Inferior parietal cortex (tissue), 1 donor: ENCODE results near the gene BCL6.

Experiments
- DNase-seq: peaks from one replicate; pipeline ENCODE4 v3.0.0-alpha.2; 2016; ENCODE audit errors: extremely low spot score

The BCL6 gene

DNA sequence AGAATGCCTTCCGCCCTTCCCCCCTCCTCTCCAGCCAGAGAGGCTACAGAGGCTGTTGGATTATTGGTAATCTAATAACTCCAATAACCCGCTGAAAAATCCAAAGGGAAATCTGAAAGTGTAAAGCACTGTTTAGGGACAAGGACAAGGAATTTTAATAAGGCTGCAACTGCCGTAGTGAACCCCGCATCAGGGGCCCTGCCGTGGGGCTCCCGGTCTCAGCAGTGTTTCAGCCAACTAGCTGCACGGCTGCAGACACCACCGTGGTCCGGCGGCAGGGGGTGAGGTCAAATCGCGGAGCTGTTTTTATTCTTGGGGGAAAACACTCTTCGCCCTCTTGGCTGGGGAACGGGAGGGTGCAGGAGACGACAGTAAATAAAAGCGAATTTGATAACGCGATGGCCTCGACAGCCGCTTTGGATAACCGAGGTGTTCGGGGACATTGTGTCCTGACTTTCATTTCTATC lies 6.1 kb downstream of the BCL6 start:
- no peak for DNase-seq

DNA sequence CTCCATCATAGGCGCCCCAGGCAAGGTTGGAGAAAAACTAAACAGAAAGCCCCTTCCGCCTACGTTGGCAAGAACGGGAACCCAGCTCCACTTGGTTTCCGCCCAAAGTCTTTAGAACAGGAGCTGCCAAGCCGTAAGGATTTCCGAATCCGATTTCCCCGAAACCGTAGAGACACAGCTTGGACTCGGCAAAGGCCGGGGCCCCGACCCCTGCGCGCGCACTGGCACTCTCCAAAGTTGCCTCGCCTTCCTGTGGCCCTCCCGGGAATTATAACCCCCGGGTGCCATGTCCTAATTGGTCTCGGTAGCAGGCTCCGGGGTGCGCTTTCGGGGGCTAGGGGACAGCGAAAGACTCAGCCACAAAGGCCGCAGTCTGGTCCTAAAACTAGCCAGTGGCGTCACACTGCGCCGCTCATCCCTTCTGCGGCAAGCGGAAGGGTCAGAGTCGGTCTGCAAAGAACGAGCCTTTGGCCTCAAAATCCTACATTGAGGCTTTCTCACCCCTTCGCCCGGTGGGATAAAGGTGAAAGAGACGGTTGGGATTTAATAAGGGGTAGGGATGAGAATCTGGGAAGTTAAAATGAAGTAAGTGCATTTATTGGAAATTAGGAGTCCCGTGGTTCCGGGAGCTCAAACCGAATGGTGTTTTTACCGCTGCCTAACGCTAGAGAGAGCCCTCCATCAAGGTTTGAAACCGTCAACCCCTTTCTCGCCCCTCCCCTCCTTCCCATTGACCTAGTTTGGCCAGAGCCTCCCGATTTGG lies 6.8 kb downstream of the BCL6 start:
- DNase-seq, result peak; percentile 90

DNA sequence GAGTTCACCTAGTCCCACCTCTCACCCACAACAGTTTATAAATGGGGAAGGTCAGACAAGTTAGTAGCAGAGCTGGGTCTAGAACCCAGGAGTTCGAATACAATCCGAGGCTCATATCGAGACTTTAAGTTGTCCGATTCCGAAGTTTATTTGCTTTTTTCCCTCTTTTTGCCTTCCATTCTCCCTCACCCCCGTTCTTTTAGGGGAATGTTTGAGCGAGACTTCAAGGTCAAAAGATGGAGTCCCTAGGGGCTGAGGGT lies 7.3 kb downstream of the BCL6 start:
- DNase-seq, result peak; percentile 38

DNA sequence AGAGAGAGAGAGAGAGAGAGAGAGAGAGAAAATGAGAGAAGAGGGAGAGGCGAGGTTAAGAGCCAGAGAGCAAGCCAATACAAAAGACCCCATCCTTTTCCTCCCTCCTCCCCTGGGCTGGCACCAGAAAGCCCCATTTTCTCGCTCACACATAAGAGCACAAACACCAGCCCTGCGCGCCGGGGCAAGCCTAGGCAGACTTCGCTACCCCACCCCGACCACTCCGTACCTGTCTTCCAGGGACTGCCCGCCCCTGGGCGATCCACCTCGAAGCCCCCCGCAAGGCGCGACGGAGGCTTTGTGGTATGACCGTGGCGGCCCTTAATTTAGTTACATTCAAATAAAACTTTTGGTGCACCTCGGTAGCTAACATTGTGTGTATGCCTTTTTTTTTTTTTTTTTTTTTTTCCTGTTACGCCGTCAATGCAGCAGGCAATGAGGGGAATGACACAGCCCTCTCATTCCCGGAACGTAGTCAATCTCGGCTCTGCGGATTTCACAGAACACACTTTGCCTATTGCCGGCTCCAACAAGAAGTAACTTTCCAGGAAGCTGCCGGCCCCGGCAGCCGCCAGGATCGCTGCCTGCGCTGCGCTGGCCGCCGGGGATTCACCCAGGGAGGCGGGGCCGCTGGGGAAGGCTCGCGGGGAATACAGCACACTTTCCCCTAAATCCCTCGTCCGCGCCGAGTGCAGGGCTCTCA lies 7.7 kb downstream of the BCL6 start:
- peak; percentile 18 for DNase-seq

DNA sequence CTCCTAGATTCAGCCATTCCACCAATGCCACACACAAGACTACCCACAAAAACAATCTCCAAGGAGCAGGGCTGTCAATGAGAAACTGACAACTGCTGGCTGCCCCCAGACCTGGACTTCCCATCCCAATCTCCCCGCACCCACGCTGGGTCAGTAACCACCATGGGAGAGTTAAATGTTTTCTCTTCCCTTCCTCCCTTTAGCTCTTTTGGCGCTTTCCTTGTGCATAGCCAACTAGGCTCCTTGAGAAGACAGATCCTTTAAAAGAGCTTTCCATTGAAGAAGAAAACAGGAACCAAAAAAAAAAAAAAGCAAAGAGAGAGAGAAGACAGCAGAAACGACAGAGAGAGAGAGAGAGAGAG lies 8.3 kb downstream of the BCL6 start:
- DNase-seq, result no peak

DNA sequence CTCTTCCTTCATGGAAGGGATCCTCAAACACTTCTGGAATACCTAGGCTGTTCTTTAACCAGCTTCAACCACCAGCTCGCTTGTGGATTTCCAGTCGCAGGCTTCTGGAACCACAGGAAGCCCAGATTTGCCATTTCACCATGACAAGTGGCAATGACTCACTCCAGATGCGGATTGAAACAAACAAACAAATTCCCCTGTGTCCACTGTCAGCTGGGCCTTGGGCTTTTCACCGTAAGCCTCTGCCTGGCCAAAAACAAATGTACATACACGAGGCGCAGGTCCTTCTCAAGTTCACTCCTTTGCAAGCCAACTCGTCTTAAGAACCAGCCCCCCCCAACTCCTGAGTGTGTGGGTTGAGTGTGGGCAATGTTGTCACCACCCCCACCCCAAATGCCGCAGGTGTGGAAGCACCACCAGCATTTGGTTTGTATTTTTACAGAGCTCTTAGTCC lies 8.8 kb downstream of the BCL6 start:
- peak; percentile 20 for DNase-seq

DNA sequence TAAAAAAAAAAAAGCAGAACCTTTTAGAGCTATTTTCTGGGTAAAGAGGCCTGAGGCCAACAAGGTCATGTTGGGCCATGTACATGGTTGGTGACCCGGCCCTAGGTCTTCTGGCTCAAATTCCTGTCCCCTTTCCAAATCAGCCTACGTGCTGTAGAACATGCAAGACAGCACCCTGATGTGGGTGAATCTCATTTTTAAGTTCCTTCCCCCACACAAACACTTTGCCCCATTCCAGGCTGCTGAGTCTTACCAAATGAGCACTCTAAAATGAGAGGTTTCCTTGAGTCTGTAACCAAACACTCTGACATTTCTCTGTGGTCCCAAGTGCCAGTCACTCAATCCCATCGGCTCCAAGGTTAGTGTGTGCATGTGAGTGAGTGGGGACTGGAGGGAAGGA lies 9.4 kb downstream of the BCL6 start:
- no peak for DNase-seq

DNA sequence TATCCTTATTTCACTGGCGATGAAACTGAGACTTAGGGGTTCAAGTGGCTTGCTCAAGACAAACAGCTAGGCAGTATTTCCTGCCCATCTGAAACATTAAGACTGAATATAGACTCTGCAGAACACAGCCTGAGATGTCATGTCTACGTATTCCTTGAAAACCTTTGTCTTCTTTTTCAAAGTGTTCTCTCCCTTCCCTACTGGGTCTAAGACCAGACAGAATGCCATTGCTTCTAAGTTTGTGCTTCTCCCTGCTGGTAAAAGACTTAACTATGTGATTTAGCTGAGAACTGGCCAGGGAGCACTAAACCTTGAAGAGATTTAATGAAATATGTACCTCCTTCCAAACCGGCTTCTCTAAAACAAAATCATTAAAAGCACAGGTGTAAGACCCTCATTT lies 9.9 kb downstream of the BCL6 start:
- no peak for DNase-seq

DNA sequence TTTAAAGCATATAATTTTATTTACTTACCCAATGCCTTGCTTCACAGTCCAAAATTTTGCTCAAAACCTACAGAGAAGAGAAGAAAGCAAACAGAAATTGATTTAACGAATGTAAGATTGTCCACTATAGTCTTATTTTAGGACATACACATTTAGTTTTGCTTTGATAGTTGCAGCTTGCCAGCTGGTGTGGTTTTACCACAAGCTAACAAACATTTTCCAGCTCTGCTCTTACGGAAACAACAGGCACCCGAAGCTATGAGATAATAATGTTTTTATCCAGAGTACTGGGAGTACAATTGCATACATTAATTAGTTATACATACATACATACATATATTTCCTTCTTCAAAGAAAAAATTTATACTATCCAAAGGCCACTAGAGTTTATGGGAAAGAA lies 10.4 kb downstream of the BCL6 start:
- no peak for DNase-seq

DNA sequence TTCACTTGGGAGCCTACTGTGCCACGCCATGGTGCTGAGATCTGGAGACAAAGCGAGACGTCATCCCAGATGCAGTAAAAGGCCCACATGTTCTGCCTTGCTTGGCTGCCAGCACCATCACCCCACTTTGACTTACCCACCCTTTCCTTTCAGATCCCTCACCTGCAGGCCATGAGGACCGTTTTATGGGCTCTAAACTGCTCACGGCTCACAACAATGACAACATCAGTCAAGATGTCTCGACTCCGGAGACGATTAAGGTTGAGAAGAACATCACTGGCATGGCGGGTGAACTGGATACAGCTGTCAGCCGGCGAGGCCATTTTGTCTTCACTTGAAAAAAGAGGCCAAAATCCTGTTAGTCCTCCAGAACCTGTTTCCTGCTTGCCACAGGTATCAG lies 11.9 kb downstream of the BCL6 start:
- no peak for DNase-seq

DNA sequence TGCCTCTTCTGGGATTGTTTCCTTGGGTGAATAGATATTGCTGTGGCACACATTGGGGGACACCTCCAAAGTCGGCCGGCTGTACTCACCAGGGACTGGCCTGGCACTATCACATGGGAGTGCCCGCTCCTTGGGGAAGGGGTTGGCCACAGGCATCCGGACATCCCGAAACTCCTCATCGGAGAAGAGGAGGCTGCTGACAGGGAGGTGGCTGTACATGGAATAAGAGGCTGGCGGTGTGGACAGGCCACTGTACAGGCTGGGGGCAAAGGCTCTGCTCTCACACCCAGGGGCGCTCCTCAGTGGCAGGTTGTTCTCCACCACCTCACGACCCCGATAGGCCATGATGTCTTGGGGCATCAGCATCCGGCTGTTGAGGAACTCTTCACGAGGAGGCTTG lies 15.7 kb downstream of the BCL6 start:
- no peak for DNase-seq

DNA sequence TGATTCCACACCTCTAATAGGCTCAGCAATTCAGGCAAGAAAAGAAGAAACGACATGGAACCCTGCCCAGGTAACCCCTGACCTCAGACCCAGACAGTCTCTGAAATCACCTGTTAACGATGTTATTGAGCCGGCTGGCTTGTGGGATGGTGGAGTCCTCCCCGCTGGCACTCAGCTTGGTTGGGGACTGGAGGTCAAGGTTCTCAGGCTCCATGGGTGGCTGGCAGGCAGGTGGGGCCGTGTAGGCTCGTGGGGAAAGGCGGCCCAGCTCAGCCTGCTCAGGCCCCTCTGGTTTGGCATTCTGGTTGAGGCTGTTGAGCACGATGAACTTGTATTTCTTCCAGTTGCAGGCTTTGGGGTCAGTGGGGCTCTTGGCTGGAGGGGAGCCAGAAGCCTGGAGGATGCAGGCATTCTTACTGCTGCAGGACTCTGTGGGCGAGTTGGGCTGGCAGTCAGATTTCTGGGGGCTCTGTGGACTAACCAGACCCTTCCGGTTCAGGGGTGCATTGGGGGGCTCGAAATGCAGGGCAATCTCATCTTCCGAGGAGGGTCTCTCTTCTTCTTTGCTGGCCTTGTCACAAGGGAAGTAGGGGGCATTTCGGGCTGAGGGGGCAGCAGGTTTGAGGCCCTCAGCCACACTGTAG lies 16.2 kb downstream of the BCL6 start:
- no peak for DNase-seq

DNA sequence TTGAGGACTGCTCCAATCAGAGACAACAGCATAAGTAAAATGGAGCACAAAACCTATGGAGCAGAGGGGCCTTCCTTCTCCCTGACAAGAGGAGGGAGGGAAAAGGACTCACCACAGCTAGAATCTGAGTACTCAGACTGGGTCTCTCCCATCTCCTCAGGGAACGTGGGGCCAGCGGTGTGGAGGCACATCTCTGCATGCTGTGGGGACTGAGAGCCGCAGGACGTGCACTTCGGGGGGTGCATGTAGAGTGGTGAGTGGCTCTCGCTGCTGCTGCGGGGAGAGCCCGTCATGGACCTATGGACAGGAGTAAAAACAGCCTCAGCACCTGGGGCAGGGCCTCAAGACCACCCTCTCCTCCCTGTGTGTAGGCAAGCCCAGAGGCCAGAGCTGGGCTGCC lies 17.0 kb downstream of the BCL6 start:
- no peak for DNase-seq

DNA sequence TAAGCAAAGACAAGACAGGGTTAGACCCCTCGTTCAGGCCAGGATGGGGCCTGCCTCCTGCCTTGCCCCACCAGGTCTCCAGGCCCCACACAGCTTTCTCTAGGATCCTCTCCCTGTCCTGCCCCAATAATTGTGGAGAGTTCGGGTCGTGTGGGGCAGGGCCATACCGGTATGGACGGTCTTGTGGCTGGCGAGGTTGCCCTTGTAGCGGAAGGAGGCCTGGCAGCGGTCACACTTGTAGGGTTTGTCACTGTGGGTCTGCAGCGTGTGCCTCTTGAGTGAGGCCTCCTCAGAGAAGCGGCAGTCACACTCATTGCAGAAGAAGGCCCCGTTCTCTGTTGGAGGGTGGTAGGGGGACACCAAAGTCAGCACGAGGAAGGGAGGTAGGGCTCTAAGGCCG lies 18.7 kb downstream of the BCL6 start:
- DNase-seq, result no peak

DNA sequence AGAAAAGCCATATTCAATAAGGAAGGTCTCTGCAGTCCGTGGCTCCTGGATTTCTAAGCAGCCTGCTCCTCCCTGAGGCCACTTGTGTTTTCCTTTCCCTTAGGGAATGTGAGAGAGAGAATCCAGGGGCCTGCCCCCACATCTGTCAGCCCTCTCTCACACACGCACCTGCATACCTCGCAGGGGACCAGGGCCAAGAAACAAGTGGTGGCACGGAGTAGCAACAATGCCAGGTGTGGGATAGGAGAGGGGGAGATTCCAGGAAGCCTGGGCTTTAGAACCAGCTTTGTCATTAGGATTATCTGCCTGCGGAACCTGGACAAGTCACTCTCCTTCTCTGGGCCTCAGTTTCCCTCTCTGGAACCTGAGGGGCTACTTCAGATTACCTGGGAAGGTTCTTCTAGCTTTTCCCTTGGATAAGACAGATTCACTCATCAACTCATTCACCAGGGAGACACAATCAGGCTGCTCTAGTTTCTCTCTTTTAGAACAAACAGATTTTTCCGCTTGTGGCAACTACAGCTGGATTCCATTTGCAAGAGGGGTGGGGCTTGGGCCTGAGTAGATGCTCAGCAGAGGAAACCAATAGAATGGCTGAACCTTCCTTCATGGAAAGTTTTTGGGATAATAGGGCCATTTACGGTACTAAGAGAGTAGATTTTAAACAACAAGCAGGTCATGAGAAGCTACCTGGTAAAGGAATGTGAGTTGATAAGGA lies 19.5 kb downstream of the BCL6 start:
- no peak for DNase-seq

DNA sequence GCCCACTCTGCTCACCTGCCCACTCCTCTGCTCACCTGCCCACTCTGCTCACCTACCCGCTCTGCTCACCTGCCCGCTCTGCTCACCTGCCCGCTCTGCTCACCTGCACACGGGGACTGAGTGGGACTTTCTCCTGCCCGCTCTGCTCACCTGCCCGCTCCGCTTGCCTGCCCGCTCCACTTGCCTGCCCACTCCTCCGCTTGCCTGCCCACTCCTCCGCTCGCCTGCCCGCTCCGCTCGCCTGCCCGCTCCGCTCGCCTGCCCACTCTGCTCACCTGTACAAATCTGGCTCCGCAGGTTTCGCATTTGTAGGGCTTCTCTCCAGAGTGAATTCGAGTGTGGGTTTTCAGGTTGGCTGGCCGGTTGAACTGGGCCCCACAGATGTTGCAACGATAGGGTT lies 20.0 kb downstream of the BCL6 start:
- no peak for DNase-seq

DNA sequence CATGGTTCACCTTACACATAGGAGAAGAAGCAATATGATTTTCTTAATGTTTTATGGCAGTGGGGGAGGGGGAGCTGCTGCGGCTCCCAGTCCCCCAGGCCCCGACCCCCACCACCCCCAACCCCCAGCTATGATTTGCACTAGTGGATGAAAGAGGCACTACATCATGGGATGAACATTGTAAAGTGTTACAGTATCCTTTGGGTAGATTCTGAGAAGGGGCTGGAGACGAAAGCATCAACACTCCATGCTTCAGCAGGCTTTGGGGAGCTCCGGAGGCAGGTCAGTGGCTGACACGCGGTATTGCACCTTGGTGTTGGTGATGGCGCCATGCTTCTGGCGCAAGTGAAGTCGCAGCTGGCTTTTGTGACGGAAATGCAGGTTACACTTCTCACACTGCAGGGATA lies 23.1 kb downstream of the BCL6 start:
- no peak for DNase-seq

DNA sequence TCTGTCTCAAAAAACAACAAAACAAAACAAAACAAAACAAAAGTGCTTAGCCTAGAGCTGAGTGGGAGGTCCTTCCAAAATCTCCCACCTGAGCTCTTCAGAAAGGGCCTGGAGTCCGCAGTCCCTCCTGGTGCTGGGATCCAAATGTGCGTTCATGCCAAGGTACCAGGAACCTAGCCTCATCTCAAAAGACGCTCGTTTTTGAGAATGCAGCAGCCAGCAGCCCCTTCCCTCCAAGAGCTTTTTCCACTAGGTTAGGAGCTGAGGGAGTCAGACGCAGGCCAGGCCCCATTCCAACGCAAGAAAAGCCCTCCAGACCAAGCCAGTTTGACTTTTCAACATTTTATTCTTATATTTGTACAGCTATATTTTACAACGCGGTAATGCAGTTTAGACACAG lies 24.2 kb downstream of the BCL6 start:
- no peak for DNase-seq

DNA sequence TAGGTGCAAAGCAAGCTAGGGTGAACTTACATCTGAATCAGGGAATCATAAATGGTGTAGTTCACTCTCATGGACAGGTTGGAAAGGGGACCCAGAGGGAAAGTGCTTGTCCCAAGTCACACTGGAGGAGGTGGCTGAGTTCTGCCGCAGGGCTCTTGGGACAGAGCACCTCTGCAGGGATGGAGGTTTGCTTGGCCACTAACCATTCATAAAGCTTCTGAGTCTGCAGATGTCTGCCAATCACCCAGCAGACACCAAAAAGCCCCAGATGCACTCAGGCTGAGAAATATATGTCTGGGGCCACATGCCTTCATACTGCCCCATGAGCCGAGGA lies 25.0 kb downstream of the BCL6 start:
- no peak for DNase-seq

DNA sequence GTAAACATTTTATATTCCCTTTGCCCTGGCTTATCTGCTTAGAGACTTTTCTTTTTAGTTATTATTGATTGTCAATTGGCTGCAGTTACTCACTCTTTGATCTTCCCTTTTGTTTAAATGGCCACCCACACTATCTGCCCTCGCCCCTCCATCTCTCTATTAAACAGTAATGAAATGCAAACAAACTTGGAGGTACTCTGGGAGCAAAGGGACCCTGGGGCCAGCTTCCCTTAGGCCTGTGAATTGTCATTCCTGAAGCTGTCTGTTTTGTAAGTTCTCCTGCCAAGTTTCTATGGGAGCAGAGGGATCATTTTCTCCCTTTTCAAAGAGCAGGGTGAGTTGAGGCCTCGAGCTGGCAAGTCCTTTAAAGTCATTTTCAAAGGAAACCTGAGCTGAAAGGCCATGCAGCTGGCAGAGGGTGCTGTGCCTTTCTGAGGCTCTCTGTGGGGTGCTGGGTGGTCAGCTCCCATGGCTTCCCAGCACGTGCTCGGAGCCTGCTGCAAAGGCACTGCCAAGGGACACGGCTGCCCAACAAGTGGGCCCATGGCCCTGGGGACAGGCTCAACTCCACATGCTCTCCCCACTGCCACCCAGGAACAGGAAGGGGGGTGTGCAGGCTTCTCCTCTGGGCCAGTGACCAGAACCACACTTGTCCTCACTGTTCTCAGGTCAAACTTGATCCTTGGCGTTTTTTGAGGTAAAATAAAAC lies 25.5 kb downstream of the BCL6 start:
- DNase-seq, result no peak

DNA sequence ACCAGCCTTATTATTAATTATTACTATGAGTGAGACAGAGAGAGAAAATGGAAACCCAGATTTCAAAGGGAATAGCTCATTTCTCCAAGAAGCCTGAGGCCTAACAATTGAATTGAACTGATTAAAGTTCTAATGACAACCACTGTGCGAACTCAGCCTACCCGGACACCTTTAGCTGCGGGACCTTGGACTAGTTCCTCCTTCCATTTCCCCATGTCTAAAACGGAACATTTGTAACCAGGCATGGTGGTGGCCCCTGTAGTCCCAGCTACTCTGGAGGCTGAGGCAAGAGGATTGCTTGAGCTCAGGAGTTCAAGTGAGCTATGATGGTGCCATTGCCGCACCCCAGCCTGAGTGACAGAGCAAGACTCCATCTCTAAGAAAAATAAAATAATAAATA lies 26.5 kb downstream of the BCL6 start:
- DNase-seq, result no peak

DNA sequence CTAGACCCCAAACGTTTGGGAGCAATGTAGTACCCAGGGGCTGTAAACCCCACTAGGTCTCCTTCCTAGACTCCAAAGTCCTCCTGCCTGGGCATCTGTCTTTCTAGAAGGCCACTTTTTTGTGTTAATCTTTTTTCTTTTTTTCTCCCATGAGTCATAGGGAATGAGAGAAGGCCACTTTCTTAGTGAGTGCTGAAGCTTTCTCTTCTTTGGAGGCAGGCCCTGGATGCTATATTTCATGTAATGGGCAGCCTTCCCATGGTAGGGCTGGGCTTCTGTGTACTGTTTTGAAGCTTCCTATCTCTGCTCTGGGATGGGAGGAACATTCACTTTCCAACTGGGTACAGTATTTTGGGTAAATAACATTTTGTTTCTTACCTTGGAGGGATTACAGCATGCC lies 27.7 kb downstream of the BCL6 start:
- no peak for DNase-seq
